Skeletal muscle cell (primary cell): ENCODE measurements around the gene SLC23A2.
"Not testable (repeated sequence)": the region's sequence is repeated elsewhere in the genome, so short reads cannot be mapped to it uniquely, and the experiment has no call there.

Experiments used
- DNase-seq: peaks from one replicate; pipeline ENCODE4 v3.0.0-alpha.2; 2010; ENCODE audit warnings: low read depth
- H3K4me3 ChIP-seq: 2 replicates; pipeline ENCODE4 v1.5.1; 2011; ENCODE audit warnings: low read depth, mild to moderate bottlenecking, control low read depth, low read length, moderate library complexity

Gene SLC23A2

GRCh38 chr20:5013682-5014447, 12.6 kb upstream of the SLC23A2 start:
- DNase-seq = no peak
- H3K4me3 ChIP-seq = no peak overlapping the region

- H3K4me3 ChIP-seq = no peak overlapping the region
- DNase-seq = no peak
Observed at GRCh38 chr20:5008759-5009158, 7.4 kb upstream of the SLC23A2 start.

GRCh38 chr20:5005326-5005725, 4.0 kb upstream of the SLC23A2 start:
- no peak for DNase-seq

GRCh38 chr20:5004825-5005224, 3.5 kb upstream of the SLC23A2 start:
- not testable (repeated sequence) for H3K4me3 ChIP-seq, DNase-seq

More at GRCh38 chr20:5005326-5005725, 4.0 kb upstream of the SLC23A2 start:
- no peak overlapping the region for H3K4me3 ChIP-seq

GRCh38 chr20:5003626-5004025, 2.3 kb upstream of the SLC23A2 start:
- DNase-seq = no peak
- no peak overlapping the region for H3K4me3 ChIP-seq

GRCh38 chr20:5002077-5002413, 735 bp upstream of the SLC23A2 start:
- DNase-seq = no peak
- peak overlapping the region; percentile 55 for H3K4me3 ChIP-seq

- peak overlapping the region; percentile 55 for H3K4me3 ChIP-seq
- DNase-seq = no peak
Observed at GRCh38 chr20:5000263-5001173, 792 bp downstream of the SLC23A2 start.

GRCh38 chr20:4999788-5000187, 1.5 kb downstream of the SLC23A2 start:
- H3K4me3 ChIP-seq = no peak overlapping the region
- DNase-seq = no peak

- DNase-seq = no peak
- H3K4me3 ChIP-seq = no peak overlapping the region
Observed at GRCh38 chr20:4998160-4998651, 3.1 kb downstream of the SLC23A2 start.

- no peak overlapping the region for H3K4me3 ChIP-seq
- DNase-seq = no peak
Observed at GRCh38 chr20:4997222-4997621, 4.1 kb downstream of the SLC23A2 start.

GRCh38 chr20:4989570-4989969, 11.7 kb downstream of the SLC23A2 start:
- no peak overlapping the region for H3K4me3 ChIP-seq
- DNase-seq = no peak

- no peak for DNase-seq
- no peak overlapping the region for H3K4me3 ChIP-seq
Observed at GRCh38 chr20:4987130-4987529, 14.2 kb downstream of the SLC23A2 start.

- H3K4me3 ChIP-seq = no peak overlapping the region
- peak; percentile 6 for DNase-seq
Observed at GRCh38 chr20:4985658-4986057, 15.7 kb downstream of the SLC23A2 start.

- H3K4me3 ChIP-seq = no peak overlapping the region
- DNase-seq = no peak
Observed at GRCh38 chr20:4982281-4982680, 19.0 kb downstream of the SLC23A2 start.

GRCh38 chr20:4979841-4980410, 21.4 kb downstream of the SLC23A2 start:
- no peak overlapping the region for H3K4me3 ChIP-seq
- no peak for DNase-seq

GRCh38 chr20:4978050-4978918, 23.0 kb downstream of the SLC23A2 start:
- DNase-seq = no peak
- no peak overlapping the region for H3K4me3 ChIP-seq

- H3K4me3 ChIP-seq, DNase-seq: not testable (repeated sequence)
Observed at GRCh38 chr20:4976014-4976413, 25.3 kb downstream of the SLC23A2 start.

- H3K4me3 ChIP-seq = peak overlapping the region; percentile 11
- DNase-seq = peak; percentile 47
Observed at GRCh38 chr20:4973330-4974097, 27.8 kb downstream of the SLC23A2 start.
